H9 (cell line): ENCODE measurements around the gene TSPAN18. TPM values are rescaled to one million over a fixed set of nuclear protein-coding genes. Genes with fewer than 3 reads are reported as not detected.

Source experiments
- DNase-seq: peaks from one replicate; pipeline ENCODE4 v3.0.0-alpha.2; 2017
- H2AFZ ChIP-seq: one replicate; pipeline ENCODE4 v1.6.1; 2013; ENCODE audit warnings: mild to moderate bottlenecking, low read length, control low read depth, moderate library complexity
- H2AK5ac ChIP-seq: 2 replicates; pipeline ENCODE4 v1.6.1; 2013; ENCODE audit warnings: low read length, control low read depth, mixed read lengths; ENCODE audit not compliant: insufficient read length
- H2BK120ac ChIP-seq: one replicate; pipeline ENCODE4 v1.6.1; 2013; ENCODE audit warnings: low read depth, mild to moderate bottlenecking, low read length, control low read depth, inconsistent platforms; ENCODE audit not compliant: poor library complexity, severe bottlenecking
- H2BK12ac ChIP-seq: 2 replicates; pipeline ENCODE4 v1.6.1; 2013; ENCODE audit warnings: low read length, control low read depth, mixed read lengths, low read depth; ENCODE audit not compliant: insufficient read length
- H2BK15ac ChIP-seq: 2 replicates; pipeline ENCODE4 v1.6.1; 2013; ENCODE audit warnings: low read depth, low read length, control low read depth
- H2BK20ac ChIP-seq: one replicate; pipeline ENCODE4 v1.6.1; 2013; ENCODE audit warnings: low read depth, mild to moderate bottlenecking, low read length, control low read depth, inconsistent platforms; ENCODE audit not compliant: poor library complexity, severe bottlenecking
- H2BK5ac ChIP-seq: 2 replicates; pipeline ENCODE4 v1.6.1; 2013; ENCODE audit warnings: low read length, control low read depth, mixed read lengths; ENCODE audit not compliant: insufficient read length
- H3K14ac ChIP-seq: 2 replicates; pipeline ENCODE4 v1.6.1; 2013; ENCODE audit warnings: low read length, control low read depth; ENCODE audit not compliant: insufficient read depth
- H3K18ac ChIP-seq: 2 replicates; pipeline ENCODE4 v1.6.1; 2013; ENCODE audit warnings: low read depth, mild to moderate bottlenecking, mixed read lengths, low read length, control low read depth; ENCODE audit not compliant: insufficient read length
- H3K23ac ChIP-seq: 2 replicates; pipeline ENCODE4 v1.6.1; 2013; ENCODE audit warnings: low read length, control low read depth, mixed read lengths, low read depth; ENCODE audit not compliant: insufficient read length
- H3K23me2 ChIP-seq: 2 replicates; pipeline ENCODE4 v1.6.1; 2013; ENCODE audit warnings: low read depth, mild to moderate bottlenecking, mixed read lengths, low read length, control low read depth; ENCODE audit not compliant: insufficient read length, poor library complexity, severe bottlenecking
- H3K27ac ChIP-seq: 2 replicates; pipeline ENCODE4 v1.5.1; 2013; ENCODE audit warnings: low read length, control low read depth, mixed read lengths, low read depth; ENCODE audit not compliant: insufficient read length
- H3K27me3 ChIP-seq: 2 replicates; pipeline ENCODE4 v1.6.1; 2013; ENCODE audit warnings: low read length, control low read depth, inconsistent platforms; ENCODE audit not compliant: insufficient read depth
- H3K4ac ChIP-seq: 2 replicates; pipeline ENCODE4 v1.6.1; 2013; ENCODE audit warnings: low read depth, mild to moderate bottlenecking, control low read depth, inconsistent platforms, low read length, moderate library complexity
- H3K4me1 ChIP-seq: 2 replicates; pipeline ENCODE4 v1.6.1; 2013; ENCODE audit warnings: low read length, control low read depth, inconsistent platforms; ENCODE audit not compliant: insufficient read depth
- H3K4me2 ChIP-seq: 2 replicates; pipeline ENCODE4 v1.6.1; 2013; ENCODE audit warnings: low read length, control low read depth, mixed read lengths; ENCODE audit not compliant: insufficient read length, insufficient read depth
- H3K56ac ChIP-seq: 2 replicates; pipeline ENCODE4 v1.6.1; 2013; ENCODE audit warnings: low read depth, mild to moderate bottlenecking, mixed read lengths, low read length, control low read depth; ENCODE audit not compliant: insufficient read length
- H3K79me1 ChIP-seq: 2 replicates; pipeline ENCODE4 v1.6.1; 2013; ENCODE audit warnings: low read depth, mild to moderate bottlenecking, moderate library complexity, low read length, control low read depth, inconsistent platforms; ENCODE audit not compliant: insufficient read depth, poor library complexity, severe bottlenecking
- H3K79me2 ChIP-seq: 2 replicates; pipeline ENCODE4 v1.6.1; 2013; ENCODE audit warnings: low read length, control low read depth, inconsistent platforms; ENCODE audit not compliant: insufficient read depth
- H3K9ac ChIP-seq: 2 replicates; pipeline ENCODE4 v1.6.1; 2013; ENCODE audit warnings: low read length, control low read depth, mixed read lengths; ENCODE audit not compliant: insufficient read length; ENCODE audit errors: extremely low read depth
- H3K9me3 ChIP-seq: one replicate; pipeline ENCODE4 v1.6.1; 2013; ENCODE audit warnings: low read depth, low read length, inconsistent platforms; ENCODE audit not compliant: control insufficient read depth
- H3T11ph ChIP-seq: one replicate; pipeline ENCODE4 v1.6.1; 2013; ENCODE audit warnings: mild to moderate bottlenecking, low read length, control low read depth, inconsistent platforms
- H4K20me1 ChIP-seq: one replicate; pipeline ENCODE4 v1.6.1; 2013; ENCODE audit not compliant: control insufficient read depth, insufficient read length, insufficient read depth
- H4K5ac ChIP-seq: 2 replicates; pipeline ENCODE4 v1.6.1; 2013; ENCODE audit warnings: low read depth, mild to moderate bottlenecking, mixed read lengths, low read length, control low read depth; ENCODE audit not compliant: insufficient read length
- H4K8ac ChIP-seq: replicated peaks from 2 replicates; pipeline ENCODE4 v1.6.1; 2013; ENCODE audit warnings: low read length, control low read depth, mixed read lengths, low read depth; ENCODE audit not compliant: insufficient read length
- H4K91ac ChIP-seq: 2 replicates; pipeline ENCODE4 v1.6.1; 2013; ENCODE audit warnings: low read depth, mild to moderate bottlenecking, moderate library complexity, mixed read lengths, low read length, control low read depth; ENCODE audit not compliant: insufficient read length
- H3K27ac Mint-ChIP-seq, 3 experiments: 2 replicates in 2 of 3; 3 replicates in 1 of 3; pipeline ENCODE4 v1.8.0; 2020 to 2021; ENCODE audit warnings: mixed read lengths in 3 of 3, mild to moderate bottlenecking in 1 of 3, moderate library complexity in 1 of 3
- H3K27me3 Mint-ChIP-seq: 2 replicates; pipeline ENCODE4 v1.8.0; 2021; ENCODE audit warnings: low read depth, mild to moderate bottlenecking, moderate library complexity, mixed read lengths
- H3K36me3 Mint-ChIP-seq, 3 experiments: 2 replicates in 2 of 3; 3 replicates in 1 of 3; pipeline ENCODE4 v1.8.0; 2020 to 2021; ENCODE audit warnings: low read depth in 3 of 3, mixed read lengths in 3 of 3; ENCODE audit not compliant: insufficient read depth in 1 of 3
- H3K4me1 Mint-ChIP-seq, 2 experiments: 2 replicates each; pipeline ENCODE4 v1.8.0; 2020; ENCODE audit warnings: mixed read lengths in 2 of 2
- H3K4me3 Mint-ChIP-seq, 2 experiments: 2 replicates in 1 of 2; 3 replicates in 1 of 2; pipeline ENCODE4 v1.8.0; 2020 to 2021; ENCODE audit warnings: mild to moderate bottlenecking in 2 of 2, mixed read lengths in 2 of 2, moderate library complexity in 1 of 2
- H3K9me3 Mint-ChIP-seq, 2 experiments: 2 replicates in 1 of 2; 3 replicates in 1 of 2; pipeline ENCODE4 v1.8.0; 2020; ENCODE audit warnings: mild to moderate bottlenecking in 2 of 2, mixed read lengths in 2 of 2, moderate library complexity in 1 of 2
- CTCF ChIP-seq: fragments of 200-600 bp; sonication (generic); conservative IDR thresholded peaks from 3 replicates; pipeline ENCODE4 v1.8.0; 2021; ENCODE audit warnings: antibody characterized with exemption, mild to moderate bottlenecking
- WGBS: extraction: QIAGEN DNeasy Blood & Tissue Kit; methylation state at CpG from one replicate; pipeline ENCODE4 v1.1.7; 2013; ENCODE audit warnings: missing lambda C conversion rate, low lambda C conversion rate, mixed read lengths; ENCODE audit not compliant: insufficient read length; ENCODE audit errors: extremely low coverage; 5-methylcytosine and 5-hydroxymethylcytosine counted together
- total RNA-seq: library from RNA; stranded (reverse); gene quantifications from 2 replicates; pipeline ENCODE4 v1.2.1, GENCODE V29; 2021

The TSPAN18 gene
- total RNA-seq, 1 experiment from 2014 or later = 25.3 TPM

- no peaks in the 10 kb centered on the region for H3K79me1 ChIP-seq
- no peak overlapping the region for H2BK15ac ChIP-seq
- H2AFZ ChIP-seq = no peak overlapping the region
- no peak overlapping the region for H3K18ac ChIP-seq
- no peaks in the 10 kb centered on the region for H3K9me3 ChIP-seq
- H2BK120ac ChIP-seq = no peak overlapping the region
- H3K14ac ChIP-seq = no peak overlapping the region; the same call in 1 of the 2 replicates
- Mint-ChIP-seq H3K36me3 (no peaks in the 10 kb centered on the region), H3K27ac (no peak overlapping the region), H3K4me1 (peaks cover 11 to 16% of the 10 kb centered on the region in 2 experiments), H3K4me3 (no peak overlapping the region), H3K27me3 (peaks cover 44% of the 10 kb centered on the region), H3K9me3 (no peaks in the 10 kb centered on the region; a peak in 1 of 5 replicates)
- no peak overlapping the region for H2BK5ac ChIP-seq
- no peak for DNase-seq
- no peaks in the 10 kb centered on the region for H4K20me1 ChIP-seq
- no peak overlapping the region for H3K56ac ChIP-seq
- no peak overlapping the region for H3K4ac ChIP-seq
- no CpG with 5 or more reads among the region's 4 CpGs for WGBS
- no peak overlapping the region for H3K27ac ChIP-seq
- no peak for TF ChIP-seq CTCF
- no peak overlapping the region for H3K23ac ChIP-seq
- no peak overlapping the region for H4K8ac ChIP-seq
- no peaks in the 10 kb centered on the region for H3K23me2 ChIP-seq
- no peak overlapping the region for H3T11ph ChIP-seq
- H2AK5ac ChIP-seq = no peak overlapping the region
- H4K91ac ChIP-seq = no peak overlapping the region
- no peak overlapping the region for H3K9ac ChIP-seq
- no peak overlapping the region for H2BK20ac ChIP-seq
- H3K4me1 ChIP-seq = peaks cover 7% of the 10 kb centered on the region; the same call in 1 of the 2 replicates
- no peaks in the 10 kb centered on the region for H3K79me2 ChIP-seq
- H3K27me3 ChIP-seq = no peaks in the 10 kb centered on the region; the same call in 1 of the 2 replicates
- H3K4me2 ChIP-seq = no peak overlapping the region
- no peak overlapping the region for H2BK12ac ChIP-seq
- H4K5ac ChIP-seq = no peak overlapping the region
These were observed 8.0 kb upstream of the TSPAN18 start for GRCh38 chr11:44718612-44719390.
